Subcutaneous abdominal adipose tissue (tissue), 5 donors: ENCODE measurements around the gene NTM.

ENCODE experiments used
- H3K27ac ChIP-seq: one replicate; pipeline ENCODE4 v1.7.0; 2013; ENCODE audit warnings: low read depth, mild to moderate bottlenecking, inconsistent platforms, low read length, moderate library complexity
- H3K27me3 ChIP-seq, 5 donors: one replicate each; pipeline ENCODE4 v1.7.0; 2013; ENCODE audit warnings: low read length in 5 of 5, inconsistent platforms in 1 of 5; ENCODE audit not compliant: control insufficient read depth in 5 of 5, insufficient read depth in 4 of 5
- H3K36me3 ChIP-seq, 5 donors: one replicate each; pipeline ENCODE4 v1.7.0; 2013; ENCODE audit warnings: low read length in 5 of 5; ENCODE audit not compliant: control insufficient read depth in 5 of 5, insufficient read depth in 5 of 5
- H3K4me1 ChIP-seq, 5 donors: one replicate each; pipeline ENCODE4 v1.7.0; 2013; ENCODE audit warnings: low read length in 5 of 5, mild to moderate bottlenecking in 3 of 5, moderate library complexity in 1 of 5; ENCODE audit not compliant: control insufficient read depth in 5 of 5, insufficient read depth in 5 of 5
- H3K4me3 ChIP-seq, 5 donors: one replicate each; pipeline ENCODE4 v1.7.0; 2013; ENCODE audit warnings: low read length in 5 of 5, low read depth in 1 of 5
- H3K9ac ChIP-seq, 5 donors: one replicate each; pipeline ENCODE4 v1.7.0; 2013; ENCODE audit warnings: low read length in 5 of 5, mild to moderate bottlenecking in 4 of 5, moderate library complexity in 3 of 5
- H3K9me3 ChIP-seq, 5 donors: one replicate each; pipeline ENCODE4 v1.7.0; 2013; ENCODE audit warnings: low read length in 5 of 5; ENCODE audit not compliant: control insufficient read depth in 5 of 5
- donor health status: healthy.
- donor health status: healthy.
- donor health status: healthy.
- donor health status: healthy.
- donor health status: healthy.

Gene NTM

GRCh38 chr11:132114743-132115142 lies 744.3 kb downstream of the NTM start:
- no peak overlapping the region for H3K4me3 ChIP-seq
- peaks cover 0 to 30% (median 18%) of the 10 kb centered on the region in 5 donors for H3K4me1 ChIP-seq
- H3K27me3 ChIP-seq: peaks cover 0 to 2% (median 0%) of the 10 kb centered on the region in 5 donors
- no peak overlapping the region for H3K9ac ChIP-seq
- H3K9me3 ChIP-seq: no peaks in the 10 kb centered on the region
- no peak overlapping the region for H3K27ac ChIP-seq
- no peaks in the 10 kb centered on the region for H3K36me3 ChIP-seq

DNA sequence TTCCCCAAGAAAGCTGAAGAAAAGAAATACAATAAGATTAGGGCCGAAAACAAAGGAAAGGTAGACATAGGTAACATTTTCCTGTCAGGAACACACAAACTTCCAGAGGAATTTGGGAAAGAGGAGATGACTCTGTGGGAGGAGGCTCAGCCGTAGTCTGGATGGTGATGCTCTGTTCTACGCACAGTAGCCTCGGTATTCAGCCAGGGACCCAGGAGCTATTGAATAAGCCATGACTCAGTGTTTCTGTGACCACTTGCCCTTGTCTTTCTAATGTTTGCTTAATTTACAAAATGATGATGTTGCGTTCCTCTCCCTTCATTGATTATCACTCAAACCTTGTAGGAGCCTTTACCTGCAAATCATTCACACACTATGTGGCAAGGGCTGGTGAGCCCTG lies 745.0 kb downstream of the NTM start:
- H3K4me3 ChIP-seq: no peak overlapping the region
- H3K9ac ChIP-seq: no peak overlapping the region
- no peaks in the 10 kb centered on the region for H3K36me3 ChIP-seq

GRCh38 chr11:132116516-132116915 lies 746.1 kb downstream of the NTM start:
- H3K4me3 ChIP-seq: no peak overlapping the region
- H3K36me3 ChIP-seq: no peaks in the 10 kb centered on the region
- H3K4me1 ChIP-seq: peaks cover 0 to 25% (median 15%) of the 10 kb centered on the region in 5 donors
- peaks cover 0 to 2% (median 0%) of the 10 kb centered on the region in 5 donors for H3K27me3 ChIP-seq
- H3K9ac ChIP-seq: no peak overlapping the region
- H3K27ac ChIP-seq: no peak overlapping the region
- H3K9me3 ChIP-seq: no peaks in the 10 kb centered on the region

More for the DNA sequence above, 745.0 kb downstream of the NTM start:
- H3K4me1 ChIP-seq: peaks cover 0 to 30% (median 18%) of the 10 kb centered on the region in 5 donors
- no peaks in the 10 kb centered on the region for H3K9me3 ChIP-seq
- peaks cover 0 to 2% (median 0%) of the 10 kb centered on the region in 5 donors for H3K27me3 ChIP-seq
- H3K27ac ChIP-seq: no peak overlapping the region

DNA sequence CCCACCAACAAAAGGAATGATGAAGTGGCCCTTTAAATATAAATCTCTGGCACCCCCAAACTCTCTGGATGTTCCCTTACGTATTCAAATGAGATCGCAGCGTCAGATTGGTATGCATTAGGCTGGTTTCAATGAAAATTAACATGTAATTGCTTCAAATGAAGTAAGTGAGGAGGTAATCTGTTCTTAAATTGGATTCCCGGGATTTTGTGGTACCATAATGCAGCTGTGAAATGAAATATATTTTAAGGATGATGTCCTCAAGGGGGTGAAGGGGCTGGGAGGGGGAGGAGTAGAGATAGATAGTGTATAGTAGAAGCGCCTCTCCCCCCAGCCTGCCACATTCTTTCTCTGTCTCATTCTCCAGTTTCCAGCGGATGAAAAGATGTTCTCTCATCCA lies 748.2 kb downstream of the NTM start:
- Histone ChIP-seq H3K9me3 (no peaks in the 10 kb centered on the region), H3K4me1 (peaks cover 0 to 18% (median 9%) of the 10 kb centered on the region in 5 donors), H3K36me3 (no peaks in the 10 kb centered on the region), H3K4me3 (no peak overlapping the region), H3K27me3 (peaks cover 0 to 2% (median 0%) of the 10 kb centered on the region in 5 donors), H3K27ac (no peak overlapping the region), H3K9ac (no peak overlapping the region)

DNA sequence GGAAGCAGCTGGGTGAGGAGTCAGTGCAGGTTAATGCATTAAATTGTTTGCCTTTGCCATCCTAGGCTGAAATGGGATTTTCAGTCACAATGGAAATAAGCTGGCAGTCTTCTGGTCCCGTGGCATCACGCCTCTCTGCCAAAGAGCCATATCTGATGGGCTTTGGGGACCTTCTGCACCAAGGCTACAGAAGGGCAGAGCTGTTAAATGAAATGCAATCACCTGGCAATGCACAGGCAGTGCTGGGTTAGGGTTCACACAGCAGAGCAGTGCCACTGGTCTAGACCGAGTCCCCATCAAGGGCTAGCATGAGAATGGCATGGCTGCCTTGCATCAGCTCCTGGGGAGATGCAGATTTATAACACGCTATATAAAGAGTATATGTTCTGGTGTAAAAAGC lies 749.2 kb downstream of the NTM start:
- H3K27me3 ChIP-seq: peaks cover 0 to 2% (median 0%) of the 10 kb centered on the region in 5 donors
- H3K27ac ChIP-seq: no peak overlapping the region
- H3K4me1 ChIP-seq: peaks cover 0 to 13% (median 5%) of the 10 kb centered on the region in 5 donors
- H3K9ac ChIP-seq: no peak overlapping the region
- H3K9me3 ChIP-seq: no peaks in the 10 kb centered on the region
- no peak overlapping the region for H3K4me3 ChIP-seq
- H3K36me3 ChIP-seq: no peaks in the 10 kb centered on the region

DNA sequence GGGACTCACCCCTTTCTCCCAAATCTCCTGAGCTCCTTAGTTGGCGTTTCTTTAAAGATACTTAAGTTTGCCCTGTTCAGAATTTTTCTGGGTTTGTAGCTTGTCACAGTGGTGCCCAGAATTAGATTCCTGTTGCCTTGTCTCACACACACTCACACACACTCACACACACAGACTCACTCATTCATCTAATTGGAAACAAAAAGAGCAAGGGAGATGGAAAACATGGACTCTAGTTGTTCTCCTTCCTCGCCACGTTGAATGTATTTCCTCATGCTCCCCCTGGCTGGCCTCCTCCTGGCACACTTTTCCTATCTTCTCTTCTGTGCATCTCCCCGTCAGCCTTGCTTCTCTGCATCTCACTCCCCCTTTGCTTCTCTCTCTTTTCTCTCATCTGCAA lies 752.3 kb downstream of the NTM start:
- Histone ChIP-seq H3K9me3 (no peaks in the 10 kb centered on the region), H3K4me1 (peaks cover 3 to 33% (median 26%) of the 10 kb centered on the region in 5 donors), H3K27me3 (peaks cover 0 to 2% (median 0%) of the 10 kb centered on the region in 5 donors), H3K36me3 (no peaks in the 10 kb centered on the region), H3K9ac (no peak overlapping the region), H3K4me3 (no peak overlapping the region), H3K27ac (no peak overlapping the region)

- H3K4me1 ChIP-seq: peaks cover 3 to 35% (median 26%) of the 10 kb centered on the region in 5 donors
- peaks cover 0 to 2% (median 0%) of the 10 kb centered on the region in 5 donors for H3K27me3 ChIP-seq
- H3K9me3 ChIP-seq: no peaks in the 10 kb centered on the region
- H3K9ac ChIP-seq: no peak overlapping the region
- no peaks in the 10 kb centered on the region for H3K36me3 ChIP-seq
- H3K4me3 ChIP-seq: no peak overlapping the region
- no peak overlapping the region for H3K27ac ChIP-seq
Observed at GRCh38 chr11:132123449-132123848, 753.0 kb downstream of the NTM start.

DNA sequence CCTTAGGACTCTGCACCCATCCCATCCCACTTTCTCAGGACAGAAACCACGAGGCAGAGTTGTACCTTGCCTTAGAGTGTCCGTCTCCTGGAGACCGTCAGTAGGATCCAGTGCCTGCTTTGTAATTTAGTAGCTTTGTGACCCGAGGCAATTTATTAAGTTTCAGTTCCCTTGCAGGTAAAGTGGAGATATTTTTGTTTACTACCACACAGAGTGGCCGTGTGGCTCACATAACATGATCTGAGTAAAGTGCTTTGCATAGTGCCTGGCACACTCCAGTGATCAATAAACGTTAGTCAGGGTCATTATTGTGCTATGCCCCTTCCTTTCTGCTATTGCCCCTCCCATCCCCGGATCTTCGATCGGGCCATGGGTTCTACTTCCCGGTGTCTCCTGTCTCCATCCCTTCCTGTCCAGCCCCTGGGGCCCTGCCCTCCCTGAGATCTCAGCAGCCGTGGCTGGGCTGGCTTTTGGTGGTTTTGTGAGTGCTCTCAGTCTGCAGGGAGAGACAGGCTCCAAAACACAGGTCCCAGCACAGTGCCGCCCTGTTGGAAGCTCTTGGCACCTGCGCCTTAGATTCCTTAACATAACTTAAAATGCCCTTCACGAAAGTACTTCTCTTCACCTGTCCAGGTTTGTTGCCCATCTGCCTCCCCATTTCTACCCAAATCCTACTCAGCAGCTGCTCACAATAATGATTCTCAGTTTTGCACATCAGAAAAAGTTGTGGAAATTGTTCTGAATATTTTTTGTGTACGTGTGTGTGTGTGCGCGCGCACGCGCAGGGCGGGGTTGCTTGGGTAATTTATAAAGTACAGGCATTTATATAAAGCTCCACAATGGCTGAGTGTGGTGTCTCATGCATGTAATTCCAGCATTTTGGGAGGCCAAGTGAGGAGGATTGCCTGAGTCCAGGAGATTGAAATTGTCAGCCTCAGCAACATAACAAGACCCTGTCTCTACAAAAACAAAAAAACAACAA lies 753.7 kb downstream of the NTM start:
- peaks cover 0 to 2% (median 0%) of the 10 kb centered on the region in 5 donors for H3K27me3 ChIP-seq
- H3K9ac ChIP-seq: no peak overlapping the region
- H3K9me3 ChIP-seq: no peaks in the 10 kb centered on the region
- H3K4me3 ChIP-seq: no peak overlapping the region
- no peak overlapping the region for H3K27ac ChIP-seq
- H3K4me1 ChIP-seq: peaks cover 3 to 35% (median 26%) of the 10 kb centered on the region in 5 donors
- no peaks in the 10 kb centered on the region for H3K36me3 ChIP-seq

DNA sequence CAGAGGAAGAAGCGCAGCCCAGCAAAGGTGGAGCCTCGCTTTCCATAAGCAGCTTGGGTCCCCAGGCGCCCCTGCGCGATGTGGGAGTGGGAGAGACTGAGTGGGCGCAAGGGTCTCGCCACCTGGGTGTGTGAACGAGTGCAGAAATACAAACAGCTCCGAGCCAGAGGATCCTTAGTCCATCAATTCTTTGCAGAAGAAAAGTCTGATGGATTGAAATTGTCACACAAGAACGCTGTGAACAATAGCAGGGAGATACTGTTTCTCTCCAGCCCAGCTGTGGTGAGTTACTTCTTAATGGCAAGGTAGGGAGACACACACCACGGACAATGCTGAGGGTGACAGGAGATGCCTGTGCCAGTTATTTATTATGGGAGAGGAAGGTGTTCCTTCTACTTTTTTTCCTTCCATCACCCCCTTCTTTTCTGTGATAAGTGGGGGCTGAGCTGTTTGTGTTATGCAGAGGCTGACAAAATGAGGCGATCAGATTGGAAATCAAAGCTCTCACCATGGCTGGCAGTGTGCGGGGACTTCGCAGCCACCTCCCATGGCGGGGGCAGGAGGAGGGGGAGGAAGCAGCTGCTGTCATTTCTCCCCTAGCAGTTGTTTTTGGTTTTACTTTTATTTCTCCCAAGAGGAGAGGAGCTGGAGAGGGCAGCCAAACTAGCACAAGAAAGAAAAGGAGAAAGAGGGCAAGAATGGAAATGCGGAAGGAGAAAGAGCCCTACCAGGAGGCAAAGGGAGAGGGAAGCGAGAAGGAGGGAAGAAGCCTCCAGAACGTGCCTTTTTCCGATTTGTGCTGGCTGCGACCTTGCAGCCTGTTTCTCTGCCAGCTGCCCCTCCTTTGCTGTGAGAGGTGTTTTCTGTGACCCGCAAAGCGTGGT lies 755.8 kb downstream of the NTM start:
- Histone ChIP-seq H3K27me3 (no peaks in the 10 kb centered on the region), H3K9me3 (no peaks in the 10 kb centered on the region), H3K36me3 (no peaks in the 10 kb centered on the region), H3K9ac (peak overlapping the region in 3 of 5 donors; percentile 22 to 60 (median 56)), H3K4me3 (peak overlapping the region; percentile 56 to 82 (median 62)), H3K4me1 (peaks cover 3 to 35% (median 26%) of the 10 kb centered on the region in 5 donors), H3K27ac (peak overlapping the region; percentile 63)
